ENCODE results near the gene SUPV3L1. TPM values are rescaled to one million over a fixed set of nuclear protein-coding genes. Genes with fewer than 3 reads are reported as not detected.

The SUPV3L1 gene
- total and polyA plus RNA-seq, 2 of the 8 experiments (the other 6 are each of a cell fraction or from before 2014, with no cell fraction given) = 34.6 to 45.6 TPM

DNA sequence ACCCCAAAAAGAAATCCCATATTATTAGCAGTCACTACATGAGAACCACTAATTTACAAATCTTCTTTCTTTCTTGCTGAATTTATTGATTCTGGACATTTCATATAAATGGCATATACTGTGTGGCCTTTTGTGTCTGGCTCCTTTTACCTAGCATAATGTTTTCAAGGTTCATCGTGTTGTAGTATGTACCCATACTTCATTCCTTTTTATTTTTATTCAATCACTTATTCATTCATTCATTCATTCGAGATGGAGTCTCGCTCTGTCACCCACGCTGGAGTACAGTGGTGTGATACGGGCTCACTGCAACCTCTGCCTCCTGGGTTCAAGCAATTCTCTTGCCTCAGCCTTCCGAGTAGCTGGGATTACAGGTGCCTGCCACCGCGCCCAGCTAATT lies 34.2 kb upstream of the SUPV3L1 start:
- Histone ChIP-seq H4K5ac (ENCODE audit: insufficient read length, low read depth, low read length) (no peak overlapping the region), H3K79me2 (ENCODE audit: control insufficient read depth in 1 of 2, insufficient read depth in 2 of 2, low read length in 2 of 2) (peaks cover 0 to 36% of the 10 kb centered on the region in 2 experiments; a peak in 2 of 4 replicates), H3K56ac (replicated peaks; ENCODE audit: insufficient read length, low read depth, low read length) (no peak overlapping the region), H3K4me2 (ENCODE audit: insufficient read depth in 1 of 2, low read depth in 2 of 2, low read length in 2 of 2) (no peak overlapping the region), H3K27me3 (replicated peaks in 1 of 4; ENCODE audit: control insufficient read depth in 3 of 4, extremely low read depth in 1 of 4, insufficient read depth in 3 of 4, low read length in 3 of 4) (no peaks in the 10 kb centered on the region), H2BK15ac (ENCODE audit: low read length) (no peak overlapping the region), H4K8ac (ENCODE audit: extremely low read depth, insufficient read depth, low read length) (no peak overlapping the region), H3K23me2 (ENCODE audit: low read depth, low read length) (no peaks in the 10 kb centered on the region), H2BK5ac (ENCODE audit: low read depth, low read length) (no peak overlapping the region), H3K4me3 (ENCODE audit: extremely low read depth in 1 of 4, insufficient read depth in 2 of 4, low read depth in 3 of 4, low read length in 4 of 4) (no peak overlapping the region), H3K14ac (ENCODE audit: insufficient read length) (no peak overlapping the region), H2AK5ac (ENCODE audit: low read depth, low read length) (no peak overlapping the region), H3K27ac (ENCODE audit: low read depth, low read length) (no peak overlapping the region), H2BK120ac (replicated peaks; ENCODE audit: low read depth, low read length) (no peak overlapping the region), H3K9ac (replicated peaks in 1 of 4; ENCODE audit: extremely low read depth in 1 of 4, low read depth in 3 of 4, low read length in 3 of 4) (no peak overlapping the region), H3K23ac (ENCODE audit: insufficient read length) (no peak overlapping the region), H2BK20ac (ENCODE audit: low read length) (no peak overlapping the region), H2AFZ (ENCODE audit: low read length) (no peak overlapping the region), H3K36me3 (ENCODE audit: control insufficient read depth in 2 of 4, insufficient read depth in 4 of 4, low read length in 3 of 4) (no peaks in the 10 kb centered on the region), H3K4me1 (replicated peaks in 1 of 4; ENCODE audit: control insufficient read depth in 3 of 4, insufficient read depth in 4 of 4, low read length in 3 of 4) (no peaks in the 10 kb centered on the region), H3K79me1 (ENCODE audit: low read depth, low read length) (no peaks in the 10 kb centered on the region; the same call in 1 of the 2 replicates), H4K20me1 (replicated peaks in 1 of 2; ENCODE audit: control insufficient read depth in 1 of 2, insufficient read depth in 2 of 2, low read length in 2 of 2) (peaks cover 2 to 9% of the 10 kb centered on the region in 2 experiments), H4K91ac (replicated peaks; ENCODE audit: insufficient read length, low read length) (no peak overlapping the region), H2BK12ac (ENCODE audit: low read depth, low read length) (no peak overlapping the region), H3K18ac (ENCODE audit: extremely low read depth, low read length) (no peak overlapping the region), H3K4ac (replicated peaks; ENCODE audit: insufficient read length, low read depth, low read length) (no peak overlapping the region), H3K9me3 (ENCODE audit: insufficient read depth in 2 of 2, low read depth in 1 of 2, low read length in 1 of 2) (no peaks in the 10 kb centered on the region)
- CTCF ChIA-PET (ENCODE audit: partially characterized antibody) = no interaction called here
- POLR2A ChIA-PET (ENCODE audit: partially characterized antibody) = no interaction called here
- TF ChIP-seq E2F6 (IDR thresholded peaks at IDR 0.05) (no peak), CBX8 (IDR thresholded peaks at IDR 0.05; ENCODE audit: borderline replicate concordance, low read depth, low read length) (no peak)
- FAIRE-seq (no peak), DNase-seq (ENCODE audit: low read depth in 1 of 2, low spot score in 2 of 2) (no peak)
- WGBS, 2 experiments (ENCODE audit: extremely low coverage in 1 of 2, insufficient coverage in 1 of 2, insufficient read length in 1 of 2, insufficient replicate concordance in 2 of 2, low coverage in 1 of 2, low lambda C conversion rate in 2 of 2, missing lambda C conversion rate in 1 of 2) = 94% methylated on average over 8 of the region's 8 CpGs; no CpG with 5 or more reads in 1 of the 2 experiments

Measured in H1 (cell line).